Fibroblast of gingiva (primary cell): Measurements from ENCODE around the gene AGAP1.

Experiments
- DNase-seq: peaks from one replicate; pipeline ENCODE4 v3.0.0-alpha.2; 2011; ENCODE audit warnings: low read depth

The AGAP1 gene

DNA sequence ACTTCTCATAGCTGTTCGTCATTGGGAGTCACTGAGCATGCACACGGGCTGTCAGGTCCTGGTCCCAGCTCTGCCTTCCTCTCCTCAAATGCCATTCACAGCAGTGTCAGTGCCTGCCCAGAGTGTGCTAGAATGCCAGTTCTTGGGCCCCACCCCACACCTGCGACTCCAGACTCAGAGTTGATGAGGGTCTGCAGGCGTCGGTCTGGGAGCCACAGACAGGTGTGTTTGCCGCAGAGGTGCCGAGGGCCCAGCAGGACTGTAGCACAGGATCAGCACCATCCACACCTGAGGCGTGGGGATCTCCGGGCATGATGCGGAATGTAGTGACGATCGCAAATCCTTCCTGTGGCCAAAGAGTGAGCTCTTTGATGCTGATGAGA is 56.5 kb downstream of the AGAP1 start:
- DNase-seq: no peak

DNA sequence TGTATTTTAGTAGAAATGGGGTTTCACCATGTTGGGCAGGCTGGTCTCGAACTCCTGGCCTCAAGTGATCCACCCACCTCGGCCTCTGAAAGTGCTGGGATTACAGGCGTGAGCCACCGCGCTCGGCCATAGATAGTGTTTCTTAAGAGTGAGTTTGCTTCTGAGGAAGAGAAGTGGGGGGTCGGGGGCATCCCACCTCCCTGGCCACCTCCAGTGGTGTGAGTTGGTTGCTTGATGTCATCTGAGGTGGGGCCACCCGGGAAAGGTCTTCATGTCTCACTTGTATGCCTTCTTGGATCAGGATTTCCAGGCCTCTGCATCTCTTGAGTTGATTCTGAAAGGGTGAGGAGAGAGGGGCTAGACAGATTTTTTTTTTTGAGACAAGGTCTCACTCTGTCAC is 57.1 kb downstream of the AGAP1 start:
- DNase-seq: no peak

- DNase-seq: peak; percentile 42
These were observed 58.1 kb downstream of the AGAP1 start for GRCh38 chr2:235551965-235552364.

DNA sequence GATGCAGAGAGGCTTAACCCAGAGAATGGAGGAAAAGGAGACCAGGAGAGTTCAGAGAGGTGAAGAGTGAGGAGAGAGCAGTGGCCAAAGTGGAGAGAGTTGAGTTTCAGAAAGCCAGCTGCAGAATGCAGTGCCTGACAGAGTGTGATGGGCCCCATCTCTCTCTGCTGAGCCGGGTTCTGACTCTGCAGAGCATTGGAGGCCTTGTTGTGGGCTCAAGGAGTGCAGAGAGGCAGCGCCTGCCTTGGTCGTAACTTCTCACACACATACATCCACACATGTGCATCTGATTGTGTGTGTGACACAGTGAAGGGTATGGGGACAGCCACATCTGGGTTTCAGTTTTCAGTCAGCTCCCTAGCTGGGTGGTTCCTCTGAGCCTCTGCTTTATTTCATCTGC is 58.8 kb downstream of the AGAP1 start:
- no peak for DNase-seq

- no peak for DNase-seq
These were observed 59.4 kb downstream of the AGAP1 start for GRCh38 chr2:235553291-235553690.

GRCh38 chr2:235553696-235554100 is 59.9 kb downstream of the AGAP1 start:
- DNase-seq: no peak

GRCh38 chr2:235554385-235554784 is 60.5 kb downstream of the AGAP1 start:
- DNase-seq: no peak

- no peak for DNase-seq
These were observed 61.1 kb downstream of the AGAP1 start for GRCh38 chr2:235554936-235555335.

DNA sequence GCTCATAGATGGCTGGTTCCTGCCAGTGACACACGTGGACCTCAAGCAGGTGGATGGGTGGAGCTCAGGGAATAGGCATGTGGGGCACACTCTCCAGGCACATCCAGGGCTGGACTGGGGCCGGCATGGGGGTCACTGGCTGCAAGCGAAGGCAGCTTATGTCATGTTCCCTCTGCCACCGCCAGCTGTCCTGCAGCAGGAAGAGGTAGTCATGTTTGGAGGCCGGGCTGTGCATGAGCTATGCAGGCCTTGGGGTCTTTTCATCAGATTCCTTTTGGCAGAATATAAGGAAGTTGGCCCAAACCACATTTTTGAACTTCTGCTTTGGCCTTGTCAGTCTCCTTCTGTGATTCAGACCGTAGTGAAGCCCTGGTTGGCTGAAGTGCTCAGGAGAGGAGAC is 61.5 kb downstream of the AGAP1 start:
- DNase-seq: no peak

DNA sequence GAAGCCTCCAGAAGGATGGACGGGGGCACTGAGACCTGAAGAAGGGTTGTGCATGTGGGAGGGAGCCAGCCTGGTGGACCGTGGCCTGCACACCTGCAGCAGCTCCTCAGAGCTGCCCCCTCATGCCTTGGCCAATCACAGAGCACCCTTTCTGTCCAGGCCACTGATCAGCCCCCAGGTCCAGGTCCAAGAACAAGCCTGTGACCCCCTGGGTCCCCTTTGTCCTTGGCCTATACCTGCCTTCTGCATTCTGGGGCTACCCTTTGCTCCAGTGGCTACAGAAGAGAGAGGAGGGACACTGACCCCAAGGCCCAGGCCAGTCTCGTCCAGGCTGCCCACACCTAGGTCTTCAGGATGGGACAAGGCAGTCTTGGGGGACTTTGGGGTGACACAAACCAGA is 62.2 kb downstream of the AGAP1 start:
- no peak for DNase-seq

- no peak for DNase-seq
These were observed 63.1 kb downstream of the AGAP1 start for GRCh38 chr2:235556901-235557300.

DNA sequence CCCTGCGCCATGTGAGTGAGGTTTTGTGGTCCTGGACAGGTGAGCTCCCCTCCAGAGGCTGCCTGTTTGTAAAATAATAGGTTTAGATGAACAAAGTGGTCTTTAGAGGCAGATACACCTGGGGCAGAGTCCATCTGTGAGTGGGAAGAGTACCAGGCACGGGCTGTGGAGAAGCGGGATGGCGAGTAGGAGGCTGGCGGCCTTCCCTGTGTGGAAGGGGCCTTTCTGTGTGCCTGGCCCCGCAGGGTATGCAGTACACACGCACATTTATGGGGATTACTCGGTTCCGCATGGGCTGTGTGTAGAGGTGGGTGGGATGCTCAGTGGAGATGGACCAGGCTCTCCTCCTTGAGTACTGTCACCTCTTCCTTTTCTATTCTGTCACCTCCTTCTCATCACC is 64.1 kb downstream of the AGAP1 start:
- DNase-seq: no peak

- DNase-seq: no peak
These were observed 64.7 kb downstream of the AGAP1 start for GRCh38 chr2:235558572-235558971.

DNA sequence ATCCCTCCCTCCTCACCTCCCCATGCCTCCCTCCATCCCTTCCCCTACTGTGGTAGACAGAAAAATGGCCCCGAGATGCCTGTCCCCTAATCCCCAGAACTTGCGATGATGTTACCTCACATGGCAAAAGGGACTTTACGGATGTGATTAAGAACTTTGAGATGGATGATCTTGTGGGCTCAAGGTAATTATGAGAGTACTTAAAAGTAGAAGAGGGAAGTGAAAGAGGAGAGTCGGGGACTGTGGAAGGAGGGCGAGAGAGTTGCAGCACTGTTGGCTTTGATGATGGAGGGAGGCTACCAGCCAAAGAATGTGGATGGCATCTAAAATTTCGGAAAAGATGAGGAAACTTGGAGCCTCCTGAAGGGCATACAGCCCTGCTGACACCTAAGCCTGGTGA is 66.5 kb downstream of the AGAP1 start:
- DNase-seq: no peak

- DNase-seq: no peak
These were observed 67.6 kb downstream of the AGAP1 start for GRCh38 chr2:235561450-235561849.

- DNase-seq: no peak
These were observed 68.4 kb downstream of the AGAP1 start for GRCh38 chr2:235562065-235562747.

DNA sequence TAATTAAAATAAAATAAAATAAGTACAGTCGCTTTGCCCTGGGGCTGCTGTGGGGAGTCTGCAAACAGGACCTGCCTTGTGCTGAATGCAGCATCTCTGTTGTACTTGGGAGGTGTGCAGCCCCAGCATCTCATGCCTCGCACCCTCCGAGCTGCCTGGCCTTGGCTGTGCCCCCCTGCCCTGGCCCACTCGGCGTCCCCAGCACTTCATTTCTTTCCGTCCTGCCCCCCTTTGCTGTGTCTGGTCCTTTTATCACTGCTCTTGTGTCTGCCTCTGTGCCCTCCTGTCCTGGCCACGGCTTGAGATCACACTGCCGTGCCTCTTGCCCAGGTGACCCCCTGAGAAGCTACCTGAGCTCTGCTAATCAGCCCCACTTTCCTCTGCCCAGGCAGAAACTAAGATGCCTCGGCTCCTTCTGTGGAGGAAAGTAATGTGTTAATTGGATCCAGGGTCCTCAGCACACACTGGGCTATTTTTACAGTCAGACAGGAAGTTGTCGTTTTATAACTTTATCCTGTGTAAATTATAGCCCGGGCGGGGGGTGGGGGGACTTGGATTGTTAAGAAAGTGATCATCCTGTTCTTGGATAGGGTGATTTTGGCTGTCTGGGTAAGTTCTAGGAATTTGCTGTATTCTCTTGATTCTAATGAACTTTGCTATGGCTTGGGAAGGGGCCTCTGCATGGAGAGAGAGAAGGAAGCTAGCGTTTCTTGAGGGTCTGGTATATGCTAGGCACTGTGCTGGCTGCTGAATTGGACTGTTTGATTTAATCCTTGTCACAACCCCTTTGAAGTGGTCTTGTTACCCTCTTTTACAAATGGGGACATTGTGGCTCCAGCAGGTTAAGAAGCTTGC is 69.4 kb downstream of the AGAP1 start:
- no peak for DNase-seq

GRCh38 chr2:235564066-235564465 is 70.2 kb downstream of the AGAP1 start:
- DNase-seq: no peak

GRCh38 chr2:235564884-235565530 is 71.2 kb downstream of the AGAP1 start:
- DNase-seq: no peak

DNA sequence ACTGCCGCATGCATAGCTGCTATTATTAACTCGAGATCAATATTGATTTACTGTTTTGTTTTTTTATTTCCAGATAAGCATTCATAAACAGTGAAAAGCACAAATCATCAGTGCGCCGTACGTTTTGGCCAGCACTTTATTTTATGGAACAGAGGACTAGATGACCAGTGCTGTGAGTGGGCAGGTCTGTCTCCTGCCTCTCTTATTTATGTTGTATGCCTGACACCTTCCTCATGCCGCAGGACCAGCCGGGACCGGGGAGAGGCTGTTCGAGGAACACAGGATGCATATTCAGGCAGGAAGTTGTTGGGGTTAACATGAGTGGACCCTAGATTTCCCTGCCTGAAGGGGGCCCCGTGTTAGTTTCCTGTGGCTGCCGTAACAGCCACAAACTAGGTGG is 72.6 kb downstream of the AGAP1 start:
- DNase-seq: no peak

- no peak for DNase-seq
These were observed 73.2 kb downstream of the AGAP1 start for GRCh38 chr2:235566931-235567495.

GRCh38 chr2:235567842-235568241 is 74.0 kb downstream of the AGAP1 start:
- DNase-seq: no peak

DNA sequence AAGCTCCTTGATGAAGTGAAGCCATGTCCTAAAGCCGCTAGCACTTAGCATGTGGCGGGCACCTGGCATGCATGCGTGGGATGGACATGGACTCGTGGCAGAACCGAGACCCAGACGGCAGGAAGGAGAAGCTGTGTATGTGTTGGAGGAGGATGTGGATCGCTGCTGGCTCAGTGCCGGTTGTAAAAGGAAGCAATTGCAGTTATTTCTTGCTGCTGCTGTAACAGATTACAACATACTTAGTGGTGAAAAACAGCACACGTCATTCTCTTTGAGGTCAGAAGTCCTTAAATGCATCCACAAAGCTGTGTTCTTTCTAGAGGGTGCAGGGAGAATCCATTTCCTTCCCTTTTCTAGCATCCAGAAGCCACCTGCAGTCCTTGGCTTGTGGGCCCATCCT is 74.6 kb downstream of the AGAP1 start:
- no peak for DNase-seq
